Psoas muscle (tissue), 8 donors: ENCODE results near the gene OGFOD3. TPM values are rescaled to one million over a fixed set of nuclear protein-coding genes. Genes with fewer than 3 reads are reported as not detected.
A peak's percentile ranks its signal among the peaks of the same experiment; 100 is the strongest.

Experiments
- ATAC-seq, 4 donors: fragments of 200-7000 bp; cut with Tn5 transposase; one replicate each; pipeline ENCODE4 v1.9.1; 2020; ENCODE audit warnings: moderate library complexity in 3 of 4, mild to moderate bottlenecking in 2 of 4
- DNase-seq, 2 donors: peaks; one replicate each; pipeline ENCODE4 v3.0.0-alpha.2; 2020
- H3K27ac ChIP-seq: fragments of 200-600 bp; one replicate; pipeline ENCODE4 v1.8.0; 2022
- H3K27me3 ChIP-seq, 3 donors: fragments of 200-600 bp in 1 of 3; one replicate each; pipeline versions ENCODE4 v1.6.1 to v1.8.0; 2013 to 2022; ENCODE audit warnings: low read length in 2 of 3, mild to moderate bottlenecking in 2 of 3, moderate library complexity in 1 of 3; ENCODE audit not compliant: insufficient read depth in 3 of 3
- H3K36me3 ChIP-seq, 2 donors: fragments of 200-600 bp in 1 of 2; one replicate each; pipeline versions ENCODE4 v1.6.1 to v1.8.0; 2013 to 2022; ENCODE audit warnings: low read depth in 1 of 2, mild to moderate bottlenecking in 1 of 2, moderate library complexity in 1 of 2; ENCODE audit not compliant: insufficient read depth in 1 of 2
- H3K4me1 ChIP-seq: fragments of 200-600 bp; one replicate; pipeline ENCODE4 v1.8.0; 2022
- H3K4me3 ChIP-seq: fragments of 200-600 bp; one replicate; pipeline ENCODE4 v1.8.0; 2022; ENCODE audit warnings: mild to moderate bottlenecking
- H3K9me3 ChIP-seq: fragments of 200-600 bp; one replicate; pipeline ENCODE4 v1.8.0; 2022
- CTCF ChIP-seq: fragments of 200-600 bp; IDR thresholded peaks from one replicate; pipeline ENCODE4 v1.8.0; 2022; ENCODE audit warnings: antibody characterized with exemption
- WGBS, 3 donors: extraction: QIAGEN DNeasy Blood & Tissue Kit; methylation state at CpG; one replicate each; pipeline versions ENCODE4 v1.1.6 to v1.1.7; 2013; 5-methylcytosine and 5-hydroxymethylcytosine counted together
- intact Hi-C, 2 donors: fragments of 100-400 bp; cut with DNase I; formaldehyde crosslinking; loops; one replicate each; pipeline versions ENCODE4 v1.11.0 to v1.14.2; 2022
- polyA plus RNA-seq, 3 donors: library from polyadenylated mRNA; stranded (reverse); fragments of 200-250 nt; gene quantifications; one replicate each; pipeline ENCODE4 v1.2.3, GENCODE V29; 2013
- total RNA-seq, 4 donors: library from RNA; stranded (reverse); fragmentation: NEBNext Ultra II Directional in 2 of 4; extraction: Animal tissue kit (Norgen Biotek cat#: 25700) in 2 of 4; gene quantifications; one replicate each; pipeline versions ENCODE4 v1.2.1 to v1.2.4, GENCODE V29; 2021 to 2023
- donor health status: healthy with polysubstance abuse.
- donor health status: DM: no; HTN: no; CAD: no; lungs with moderate emphysema.
- donor health status: Bipolar disorder and iron deficiency.
- donor health status: healthy.
- donor health status: DM: yes; HTN: yes; CAD: no.
- donor health status: DM: no; HTN: no; CAD: no.
- donor health status: DM: no; HTN: no; CAD: no.
- donor health status: DM: yes; HTN: yes; CAD: no.

OGFOD3 gene
- total and polyA plus RNA-seq, 7 donors: 15.5 to 30.4 (median 26.9) TPM

- 84 to 88% (median 85%) methylated on average over 14 of the region's 14 CpGs for WGBS, 3 donors
- no peak for ATAC-seq
- H3K4me1 ChIP-seq: peaks cover 10% of the 10 kb centered on the region
- H3K36me3 ChIP-seq: peaks cover 0 to 34% of the 10 kb centered on the region in 2 donors
- no peaks in the 10 kb centered on the region for H3K27me3 ChIP-seq
- no peaks in the 10 kb centered on the region for H3K9me3 ChIP-seq
- TF ChIP-seq CTCF: no peak
- intact Hi-C loops: no loop called here
- no peak for DNase-seq
- no peak overlapping the region for H3K4me3 ChIP-seq
- H3K27ac ChIP-seq: no peak overlapping the region
Measured at GRCh38 chr17:82410014-82410716, 8.2 kb downstream of the OGFOD3 start.

GRCh38 chr17:82408938-82409318, 9.5 kb downstream of the OGFOD3 start:
- ATAC-seq (no peak), DNase-seq (no peak)
- 82 to 91% (median 86%) methylated on average over 20 to 21 of the region's 21 CpGs for WGBS, 3 donors
- Histone ChIP-seq H3K9me3 (no peaks in the 10 kb centered on the region), H3K36me3 (peaks cover 0 to 42% of the 10 kb centered on the region in 2 donors), H3K27ac (no peak overlapping the region), H3K4me3 (no peak overlapping the region), H3K4me1 (peaks cover 10% of the 10 kb centered on the region), H3K27me3 (no peaks in the 10 kb centered on the region)
- intact Hi-C loops: no loop called here
- TF ChIP-seq CTCF: no peak

GRCh38 chr17:82408288-82408937, 10.0 kb downstream of the OGFOD3 start:
- DNase-seq (no peak), ATAC-seq (no peak)
- no peak for TF ChIP-seq CTCF
- Histone ChIP-seq H3K27ac (no peak overlapping the region), H3K36me3 (peaks cover 0 to 42% of the 10 kb centered on the region in 2 donors), H3K27me3 (no peaks in the 10 kb centered on the region), H3K4me3 (no peak overlapping the region), H3K9me3 (no peaks in the 10 kb centered on the region), H3K4me1 (peaks cover 10% of the 10 kb centered on the region)
- 73 to 84% (median 74%) methylated on average over 15 of the region's 15 CpGs for WGBS, 3 donors
- intact Hi-C loops: no loop called here

- WGBS, 3 donors: 38 to 47% (median 38%) methylated on average over 13 of the region's 13 CpGs
- DNase-seq: peak; percentile 48 to 85
Measured at GRCh38 chr17:82407255-82407654, 11.1 kb downstream of the OGFOD3 start.

More at GRCh38 chr17:82407255-82407654, 11.1 kb downstream of the OGFOD3 start:
- Histone ChIP-seq H3K4me1 (peaks cover 10% of the 10 kb centered on the region), H3K36me3 (peaks cover 0 to 45% of the 10 kb centered on the region in 2 donors), H3K4me3 (no peak overlapping the region), H3K9me3 (no peaks in the 10 kb centered on the region), H3K27me3 (no peaks in the 10 kb centered on the region), H3K27ac (peak overlapping the region; percentile 81)
- intact Hi-C loops: no loop called here
- peak; percentile 96 to 98 (median 97) for ATAC-seq
- TF ChIP-seq CTCF: no peak
